ENCODE measurements around the gene NR6A1.

NR6A1 gene

DNA sequence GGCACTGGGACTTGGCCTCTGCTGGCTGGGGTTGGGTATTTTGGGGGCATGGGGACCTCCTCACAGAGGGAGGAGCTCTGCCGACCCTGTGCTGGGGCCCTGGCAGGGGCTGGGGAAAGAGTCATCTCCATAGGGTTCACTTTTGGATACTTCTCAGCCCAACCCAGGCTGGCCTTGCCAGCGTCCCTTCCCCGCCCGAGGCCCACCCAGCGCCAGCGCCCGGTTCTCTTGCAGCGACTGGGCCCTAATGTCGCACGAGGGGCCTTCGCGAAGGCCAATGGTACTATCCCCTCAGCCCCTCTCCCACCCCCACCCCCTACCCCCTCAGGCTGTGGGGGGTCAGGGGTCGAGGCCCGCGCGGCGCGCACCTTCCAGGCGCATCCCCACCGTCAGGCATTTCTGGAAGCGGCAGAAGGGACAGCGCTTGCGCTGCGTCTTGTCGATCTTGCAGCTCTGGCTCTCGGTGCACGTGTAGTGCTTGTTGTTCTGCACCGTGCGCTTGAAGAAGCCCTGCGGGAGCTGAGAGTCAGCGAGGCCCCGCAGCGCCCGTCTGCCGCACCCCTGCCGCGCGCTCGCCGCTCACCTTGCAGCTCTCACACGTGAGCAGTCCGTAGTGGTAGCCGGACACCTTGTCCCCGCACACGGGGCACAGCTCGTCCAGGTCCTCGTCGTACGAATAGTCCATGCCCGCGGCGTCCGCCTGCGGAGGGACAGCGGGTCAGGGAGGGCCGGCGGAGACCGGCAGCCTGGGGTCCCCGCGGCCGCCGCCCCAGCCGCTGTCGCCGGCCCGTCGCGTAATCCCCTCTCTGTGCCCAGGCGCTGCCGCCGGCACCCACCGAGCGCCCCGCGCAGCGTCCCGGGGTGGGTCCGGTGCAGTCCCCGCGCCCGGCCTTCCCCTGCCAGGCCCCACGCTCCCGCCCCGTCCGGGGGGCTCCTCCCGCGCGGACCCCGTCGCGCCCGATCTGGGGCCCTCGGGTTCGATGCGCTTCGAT lies 268.1 kb downstream of the NR6A1 start:
- no peak overlapping the region for H3K4me3 ChIP-seq (ENCODE audit: low read length)
- TF ChIP-seq ZNF274 (IDR thresholded peaks at IDR 0.05; ENCODE audit: low read depth, low read length), result no peak

DNA sequence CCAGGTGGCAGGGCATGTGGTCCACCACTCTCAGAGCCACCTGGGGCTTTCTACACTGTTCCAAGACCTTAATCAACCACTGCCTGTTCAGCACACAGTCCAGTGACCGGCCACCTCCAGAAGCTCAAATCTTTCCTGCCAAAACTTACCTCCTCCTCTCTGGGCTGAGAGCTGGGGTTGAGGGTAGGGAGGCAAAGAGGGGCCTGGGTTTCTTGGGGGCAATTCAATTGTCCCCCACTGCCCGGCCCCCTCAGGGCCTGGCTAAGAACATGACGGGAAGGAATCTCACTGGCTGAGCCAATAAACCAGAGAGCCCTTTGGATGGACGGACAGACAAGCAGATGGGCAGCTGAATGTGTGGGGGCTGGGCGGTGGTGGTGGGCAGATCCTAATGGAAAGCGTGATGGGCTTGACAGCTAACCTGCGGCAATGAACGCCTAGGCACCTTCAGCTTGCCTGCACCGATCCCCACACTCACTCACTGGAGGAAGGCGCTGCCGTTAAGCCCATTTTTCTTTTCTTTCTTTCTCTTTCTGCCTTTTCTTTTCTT lies 269.3 kb downstream of the NR6A1 start:
- H3K4me3 ChIP-seq (ENCODE audit: low read length), result no peak overlapping the region
- no peak for TF ChIP-seq ZNF274 (IDR thresholded peaks at IDR 0.05; ENCODE audit: low read depth, low read length)

DNA sequence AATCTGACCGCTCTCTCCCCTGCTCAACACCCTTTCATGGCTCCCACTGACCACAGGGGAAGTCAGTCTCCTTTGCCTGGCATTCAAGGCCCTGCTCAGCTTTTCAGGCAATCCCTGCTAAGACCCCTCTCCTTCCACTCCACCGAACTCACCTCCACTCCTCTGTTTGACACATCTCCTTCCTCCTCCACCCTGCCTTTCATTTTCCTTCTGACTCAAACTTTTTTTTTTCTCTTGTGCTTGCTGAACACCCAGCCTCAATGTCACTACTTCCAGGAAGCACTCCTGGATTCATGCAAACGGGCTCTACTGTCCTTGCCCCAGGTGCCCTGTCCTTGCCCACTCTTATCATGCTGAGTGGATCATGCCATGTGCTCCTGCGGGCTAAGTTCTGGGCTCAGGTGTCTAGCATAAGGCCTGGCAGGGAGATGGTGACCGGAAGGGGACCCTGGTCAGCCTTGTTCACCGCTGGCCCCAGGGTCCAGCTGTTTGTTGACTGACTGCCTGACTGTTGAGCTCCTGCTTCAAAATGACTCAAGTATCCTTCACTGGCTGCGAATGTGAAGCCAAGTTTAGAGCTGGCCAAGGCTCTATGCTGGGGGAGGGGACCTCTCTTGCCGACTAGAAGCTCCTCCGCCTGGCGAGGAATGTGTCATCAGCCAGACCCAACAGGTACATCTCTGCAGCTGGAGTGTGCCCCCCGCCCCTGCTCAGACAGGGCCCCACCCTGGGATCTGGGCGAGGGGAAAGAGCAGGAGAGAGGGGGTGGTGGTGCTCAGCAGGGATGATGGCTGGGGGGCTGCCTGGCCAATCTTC lies 270.1 kb downstream of the NR6A1 start:
- TF ChIP-seq ZNF274 (IDR thresholded peaks at IDR 0.05; ENCODE audit: low read depth, low read length), result no peak

DNA sequence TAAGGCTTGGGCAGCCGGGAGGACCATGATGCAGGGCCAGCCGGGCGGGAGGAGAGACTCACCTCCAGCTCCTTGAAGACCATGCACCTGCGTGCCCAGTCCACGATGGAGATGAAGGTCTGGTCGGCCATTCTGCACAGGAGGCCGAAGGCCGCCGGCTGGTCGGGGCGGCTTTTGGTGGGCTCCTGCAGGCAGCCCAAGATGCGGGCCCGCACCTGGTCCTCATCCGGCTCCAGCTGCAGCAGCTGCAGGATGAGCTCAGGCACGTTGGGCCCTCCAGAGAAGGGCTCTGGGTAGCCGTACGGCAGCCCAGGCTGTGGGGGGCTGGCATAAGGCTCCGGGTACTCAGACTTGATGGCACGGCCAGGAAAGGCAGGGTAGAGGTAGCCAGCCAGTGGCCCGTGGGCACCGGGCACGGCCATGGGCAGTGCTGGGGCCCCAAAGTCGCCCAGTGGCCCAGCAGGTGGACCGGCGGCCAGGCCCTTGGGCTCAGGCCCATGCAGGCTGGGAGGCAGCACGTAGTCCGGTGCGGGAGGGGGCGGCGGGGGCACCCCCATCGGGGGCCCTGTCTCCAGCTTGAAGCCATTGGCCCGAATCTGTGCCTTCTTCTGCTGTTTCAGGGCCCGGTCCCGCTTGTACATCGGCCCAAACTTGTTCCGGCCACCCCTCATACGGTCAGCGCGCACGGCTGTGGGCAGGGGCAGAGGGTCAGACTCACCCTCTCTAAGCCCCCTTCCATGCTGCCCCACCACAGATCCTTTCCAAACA lies 270.9 kb downstream of the NR6A1 start:
- no peak overlapping the region for H3K4me3 ChIP-seq (ENCODE audit: low read length)
- no peak for TF ChIP-seq ZNF274 (IDR thresholded peaks at IDR 0.05; ENCODE audit: low read depth, low read length)

More for the DNA sequence above, 270.1 kb downstream of the NR6A1 start:
- H3K4me3 ChIP-seq (ENCODE audit: low read length), result no peak overlapping the region

DNA sequence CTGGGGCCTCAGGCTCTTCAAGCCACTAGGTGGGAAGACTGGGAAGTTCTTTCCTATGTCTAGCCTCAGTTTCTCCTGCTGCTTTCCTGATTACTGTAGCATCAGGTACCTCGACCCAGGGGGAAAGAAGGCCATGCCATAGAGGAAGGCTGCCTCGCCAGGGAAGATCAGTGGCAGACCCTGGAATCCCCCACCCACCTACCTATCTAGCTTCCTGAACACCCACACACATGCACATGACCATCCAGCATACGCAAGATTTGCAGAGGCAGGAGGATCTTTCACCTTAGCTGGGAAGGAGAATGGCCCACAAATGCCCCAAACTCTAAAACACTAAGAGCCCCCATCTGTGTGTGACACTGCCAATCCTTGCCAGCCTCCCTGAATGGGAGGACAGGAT lies 271.9 kb downstream of the NR6A1 start:
- no peak overlapping the region for H3K4me3 ChIP-seq (ENCODE audit: low read length)
- TF ChIP-seq ZNF274 (IDR thresholded peaks at IDR 0.05; ENCODE audit: low read depth, low read length), result no peak

DNA sequence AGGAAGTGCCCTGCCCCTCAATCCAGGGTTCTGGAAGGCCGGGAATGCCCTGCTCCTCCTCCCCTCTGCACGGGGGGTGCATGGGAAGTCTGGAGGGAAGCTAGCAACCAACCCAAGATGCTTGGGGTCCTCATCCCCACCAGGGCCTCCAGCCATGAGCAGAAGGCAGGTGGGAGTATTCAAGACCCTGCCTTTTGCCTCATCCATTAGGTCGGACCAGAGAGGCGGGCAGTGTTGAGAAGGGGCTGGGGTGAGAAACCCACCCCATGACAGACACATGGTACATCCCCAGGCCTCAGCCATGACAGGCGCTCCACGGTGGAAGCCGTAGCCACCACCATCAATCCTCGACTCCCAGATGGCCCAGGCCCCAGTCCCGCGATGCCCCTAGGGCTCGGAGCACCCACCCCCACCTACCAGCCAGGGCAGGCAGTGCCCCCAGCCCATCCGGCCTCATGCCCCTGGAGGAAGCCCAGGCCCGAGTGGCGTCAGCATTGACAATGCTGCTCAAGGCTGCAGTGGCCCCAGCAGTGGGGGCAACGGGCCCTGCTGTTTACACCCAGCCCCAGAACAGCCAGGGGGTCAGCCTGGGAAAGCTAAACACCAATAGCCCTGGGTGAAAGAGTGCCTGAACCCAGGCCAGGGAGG lies 272.5 kb downstream of the NR6A1 start:
- no peak for TF ChIP-seq ZNF274 (IDR thresholded peaks at IDR 0.05; ENCODE audit: low read depth, low read length)

DNA sequence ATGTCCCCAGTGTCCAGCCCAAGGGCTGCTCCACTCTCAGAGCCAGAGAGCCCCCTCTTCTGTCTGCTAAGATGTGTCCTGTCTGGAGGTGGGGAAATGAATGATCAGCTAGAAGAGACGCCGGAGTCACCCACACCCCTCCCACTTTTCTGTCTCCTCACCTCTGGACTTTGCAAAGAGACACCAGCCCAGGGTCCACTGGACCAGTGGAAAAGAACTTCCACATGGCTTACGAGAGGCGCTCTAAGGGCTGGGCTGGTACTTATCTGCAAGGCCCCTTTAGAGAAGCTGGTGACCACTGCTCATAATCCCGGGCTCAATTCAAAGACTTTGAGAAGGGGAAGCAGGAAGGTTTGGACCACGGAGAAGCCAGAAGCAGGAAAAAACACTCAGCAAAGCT lies 273.1 kb downstream of the NR6A1 start:
- no peak for TF ChIP-seq ZNF274 (IDR thresholded peaks at IDR 0.05; ENCODE audit: low read depth, low read length)
- H3K4me3 ChIP-seq (ENCODE audit: low read length), result no peak overlapping the region

More for the DNA sequence above, 272.5 kb downstream of the NR6A1 start:
- H3K4me3 ChIP-seq (ENCODE audit: low read length), result no peak overlapping the region

DNA sequence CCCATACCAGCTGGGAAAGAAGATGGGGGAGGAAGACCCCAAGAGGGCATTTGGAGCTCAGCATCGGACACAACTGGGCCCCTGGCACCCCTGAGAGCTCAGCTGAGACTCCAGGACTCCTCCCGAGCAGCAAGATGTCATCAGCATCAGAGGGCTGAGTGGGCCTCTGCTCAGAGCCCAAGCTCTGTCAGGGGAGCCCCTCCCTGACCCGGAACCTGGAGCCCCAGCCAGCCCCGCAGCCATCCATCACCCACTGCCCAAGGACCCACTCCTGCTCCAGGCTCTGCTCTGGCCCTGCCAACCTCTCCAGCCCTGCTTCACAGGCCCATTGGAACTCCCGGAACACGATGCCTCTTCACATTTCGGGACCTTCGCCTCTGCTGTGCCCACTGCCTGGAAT lies 273.7 kb downstream of the NR6A1 start:
- no peak overlapping the region for H3K4me3 ChIP-seq (ENCODE audit: low read length)
- TF ChIP-seq ZNF274 (IDR thresholded peaks at IDR 0.05; ENCODE audit: low read depth, low read length), result no peak

DNA sequence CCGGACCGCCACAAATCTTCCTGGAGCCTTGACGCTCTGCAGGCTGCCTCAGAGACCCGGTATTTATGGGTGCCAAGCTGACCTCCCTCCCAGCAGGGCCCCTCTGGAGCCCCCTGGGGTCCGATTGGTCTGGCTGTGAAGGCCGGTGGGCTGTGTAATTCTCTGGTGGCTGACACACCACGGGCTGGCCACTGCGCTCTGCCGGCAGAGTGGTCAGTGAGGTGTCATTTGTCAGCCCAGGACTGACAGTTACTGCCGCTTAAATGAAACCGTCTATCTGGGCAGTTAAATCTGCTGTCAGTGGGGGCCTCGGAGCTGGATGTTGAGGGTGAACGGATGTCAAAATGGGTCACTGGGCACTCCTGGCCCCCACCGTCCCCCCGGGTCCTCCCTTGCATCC lies 274.6 kb downstream of the NR6A1 start:
- H3K4me3 ChIP-seq (ENCODE audit: low read length), result no peak overlapping the region
- no peak for TF ChIP-seq ZNF274 (IDR thresholded peaks at IDR 0.05; ENCODE audit: low read depth, low read length)

DNA sequence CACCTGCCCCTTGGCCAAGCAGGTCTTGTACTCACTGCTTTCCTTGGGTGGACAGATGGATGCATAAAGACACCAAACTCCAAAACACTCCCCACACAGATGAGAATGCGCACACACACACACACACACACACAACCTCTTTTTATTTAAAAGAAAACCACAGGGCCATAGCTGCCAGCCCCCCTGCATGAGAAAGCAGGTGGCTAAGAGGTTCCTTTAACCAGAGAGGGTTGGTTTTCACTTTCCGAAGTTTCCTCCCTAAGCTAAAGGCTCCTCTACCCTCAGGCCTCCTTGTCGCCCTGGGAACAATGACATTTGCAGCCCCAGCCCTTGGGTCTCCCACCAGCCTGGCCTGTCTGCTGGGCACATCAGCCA lies 275.0 kb downstream of the NR6A1 start:
- TF ChIP-seq ZNF274 (IDR thresholded peaks at IDR 0.05; ENCODE audit: low read depth, low read length), result no peak
- H3K4me3 ChIP-seq (ENCODE audit: low read length), result no peak overlapping the region

DNA sequence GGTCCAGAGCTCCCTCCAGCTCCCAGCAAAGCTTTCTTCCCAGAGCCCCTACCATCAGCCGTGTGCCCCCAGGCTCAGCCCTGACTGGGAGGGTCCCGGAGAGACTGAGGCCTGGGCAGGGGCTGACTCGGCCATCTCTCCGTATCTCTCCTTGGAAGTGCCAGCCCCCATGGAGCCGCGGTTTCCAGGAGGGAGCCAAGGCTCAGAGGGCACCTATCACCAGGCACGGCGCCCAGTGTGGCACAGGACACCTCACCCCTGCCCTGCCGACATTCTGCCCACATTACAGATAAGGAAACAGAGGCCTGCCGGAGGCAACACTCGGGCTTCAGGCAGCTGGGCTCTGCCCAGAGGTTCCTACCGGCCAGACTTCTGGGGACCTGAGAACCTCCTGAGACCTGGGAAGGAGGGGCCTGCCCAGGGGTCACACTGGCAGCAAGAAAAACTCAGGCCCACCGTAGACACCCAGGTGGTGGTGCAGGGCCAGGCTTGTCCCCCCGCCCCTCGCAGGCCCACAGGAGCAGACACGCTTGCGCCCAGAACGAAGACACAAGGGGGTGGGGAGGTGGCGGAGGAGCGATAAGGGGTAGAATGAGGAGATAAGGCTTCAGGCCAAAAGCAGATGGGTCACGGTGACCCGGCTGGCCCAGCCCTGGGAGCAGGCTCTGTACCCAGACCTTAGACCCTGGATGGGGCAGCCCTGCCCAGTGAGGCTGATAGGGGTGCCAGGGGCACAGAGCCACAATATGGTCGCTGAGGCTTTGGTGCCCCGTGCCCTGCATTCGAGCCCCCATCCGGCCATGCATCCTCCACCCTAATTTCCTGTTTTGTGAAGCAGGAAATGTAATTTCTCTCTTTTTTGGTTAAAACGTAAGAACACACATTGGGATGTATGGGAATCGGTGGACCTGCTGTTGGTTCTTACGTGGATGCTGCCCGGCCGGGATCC lies 275.7 kb downstream of the NR6A1 start:
- no peak overlapping the region for H3K4me3 ChIP-seq (ENCODE audit: low read length)
- no peak for TF ChIP-seq ZNF274 (IDR thresholded peaks at IDR 0.05; ENCODE audit: low read depth, low read length)

DNA sequence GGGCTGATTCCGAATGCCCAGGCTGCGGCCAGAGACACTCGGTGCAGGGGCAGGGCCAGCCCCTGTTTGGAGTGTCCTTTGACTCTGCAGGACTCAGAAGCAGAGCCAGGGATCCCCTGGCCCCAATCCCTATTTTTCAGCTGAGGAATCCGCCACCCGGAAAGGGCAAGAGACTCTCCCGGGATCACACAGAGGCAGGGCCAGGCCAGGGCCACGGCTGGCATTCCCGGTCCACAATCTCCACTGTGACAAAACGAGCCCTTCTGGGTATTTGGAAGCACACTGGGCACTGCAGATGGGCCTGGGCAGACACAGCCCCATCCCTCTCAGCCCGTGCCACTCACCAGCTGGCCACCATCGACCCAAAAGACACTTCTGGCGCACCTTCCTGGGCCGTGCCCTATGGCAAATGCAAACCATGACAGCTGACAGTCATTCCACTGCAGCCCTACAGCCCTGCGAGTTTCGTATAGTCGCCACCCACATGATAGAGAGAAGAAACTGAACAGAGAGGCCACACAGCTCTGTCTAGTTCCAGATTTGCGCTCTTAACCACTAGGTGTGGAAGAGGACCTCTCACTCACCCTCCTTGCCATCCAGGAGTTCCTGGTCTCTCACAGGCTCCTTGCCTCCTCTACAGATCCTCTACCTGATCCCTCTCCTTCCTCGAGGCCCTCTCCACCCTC lies 277.2 kb downstream of the NR6A1 start:
- no peak for TF ChIP-seq ZNF274 (IDR thresholded peaks at IDR 0.05; ENCODE audit: low read depth, low read length)
- H3K4me3 ChIP-seq (ENCODE audit: low read length), result no peak overlapping the region

All from GM08714 (cell line).